Measurements from ENCODE around the gene ACTMAP. TPM values are rescaled to one million over a fixed set of nuclear protein-coding genes. Genes with fewer than 3 reads are reported as not detected.

ACTMAP gene
- total and polyA plus RNA-seq, 9 of the 15 experiments (the other 6 are each of a cell fraction or from before 2014, with no cell fraction given), result 1.7 to 16.6 (median 4.9) TPM

GRCh38 chr19:40754611-40755247 lies 4.5 kb upstream of the ACTMAP start (continued):
- no peak for TF ChIP-seq CEBPG (CRISPR knock-in tag; IDR thresholded peaks at IDR 0.05)
- 0 out of 4 replicates have a peak, but pooled peaks of 1 of the 2 experiments have one; percentile 26 for TF ChIP-seq CEBPG (tag; conservative IDR thresholded peaks at IDR 0.05 in 1 of 2, IDR thresholded peaks at IDR 0.05 in 1 of 2)
- no peak for TF ChIP-seq CC2D1A (IDR thresholded peaks at IDR 0.05)
- TF ChIP-seq CLOCK (CRISPR knock-in tag; IDR thresholded peaks at IDR 0.05; ENCODE audit: borderline replicate concordance), result no peak
- TF ChIP-seq ZNF699 (CRISPR knock-in tag; IDR thresholded peaks at IDR 0.05; ENCODE audit: insufficient replicate concordance), result no peak
- TF ChIP-seq NRF1 (conservative IDR thresholded peaks at IDR 0.05 in 1 of 2, IDR thresholded peaks at IDR 0.05 in 1 of 2), result no peak
- no peak for TF ChIP-seq ZNF785 (CRISPR knock-in tag; IDR thresholded peaks at IDR 0.05)
- 0 out of 2 replicates have a peak, but pooled peaks have one; percentile 32 for TF ChIP-seq HLTF (IDR thresholded peaks at IDR 0.05)
- TF ChIP-seq CEBPB (tag; IDR thresholded peaks at IDR 0.05), result peak; percentile 50; the same call in 1 of the 2 replicates

Data from K562 (cell line).